Neural cell (in vitro differentiated cells): ENCODE measurements around the gene NR5A1. TPM values are rescaled to one million over a fixed set of nuclear protein-coding genes. Genes with fewer than 3 reads are reported as not detected.

Experiments
- H2AFZ ChIP-seq: fragments of 200-600, 300-800 bp; sonication (generic), shearing (Covaris generic); 2 replicates; pipeline ENCODE4 v1.6.0; 2014; ENCODE audit warnings: low read depth, mild to moderate bottlenecking, antibody characterized with exemption, low read length, moderate library complexity
- H3F3A ChIP-seq: fragments of 200-600 bp; shearing (Covaris generic); 2 replicates; pipeline ENCODE4 v1.6.1; 2016; ENCODE audit warnings: mild to moderate bottlenecking, moderate library complexity, mixed read lengths, antibody characterized with exemption, low read length; ENCODE audit not compliant: insufficient read depth, poor library complexity, severe bottlenecking
- H3K27ac ChIP-seq: fragments of 200-600, 300-800 bp; sonication (generic), shearing (Covaris generic); 2 replicates; pipeline ENCODE4 v1.5.1; 2014; ENCODE audit warnings: mild to moderate bottlenecking, low read length, moderate library complexity
- H3K27me3 ChIP-seq: fragments of 300-800, 200-600 bp; sonication (generic), shearing (Covaris generic); 2 replicates; pipeline ENCODE4 v1.6.0; 2014; ENCODE audit warnings: mild to moderate bottlenecking, low read depth, low read length, moderate library complexity; ENCODE audit not compliant: insufficient read depth
- H3K36me3 ChIP-seq: fragments of 300-800, 200-600 bp; sonication (generic), shearing (Covaris generic); 2 replicates; pipeline ENCODE4 v1.5.1; 2014; ENCODE audit warnings: mild to moderate bottlenecking, antibody characterized with exemption, low read length, moderate library complexity; ENCODE audit not compliant: insufficient read depth
- H3K4me2 ChIP-seq: fragments of 300-800, 200-600 bp; sonication (generic), shearing (Covaris generic); 2 replicates; pipeline ENCODE4 v1.6.0; 2014; ENCODE audit warnings: mild to moderate bottlenecking, low read length
- H3K4me3 ChIP-seq: fragments of 300-800, 200-600 bp; sonication (generic), shearing (Covaris generic); 2 replicates; pipeline ENCODE4 v1.5.1; 2014; ENCODE audit warnings: mild to moderate bottlenecking, low read length, moderate library complexity
- H3K79me2 ChIP-seq: fragments of 200-600 bp; shearing (Covaris generic); replicated peaks from 2 replicates; pipeline ENCODE4 v1.6.0; 2014; ENCODE audit warnings: mild to moderate bottlenecking, low read length, moderate library complexity; ENCODE audit not compliant: insufficient read depth
- H3K9ac ChIP-seq: fragments of 300-800, 200-600 bp; sonication (generic), shearing (Covaris generic); 2 replicates; pipeline ENCODE4 v1.6.1; 2016; ENCODE audit warnings: mild to moderate bottlenecking, low read length, mixed read lengths
- H3K9me2 ChIP-seq: fragments of 200-600 bp; shearing (Covaris generic); 2 replicates; pipeline ENCODE4 v1.6.1; 2016; ENCODE audit warnings: mild to moderate bottlenecking, low read length, mixed read lengths; ENCODE audit not compliant: insufficient read depth
- H3K9me3 ChIP-seq: fragments of 200-600, 300-800 bp; sonication (generic), shearing (Covaris generic); 2 replicates; pipeline ENCODE4 v1.6.1; 2016; ENCODE audit warnings: mild to moderate bottlenecking, mixed run types, low read length, moderate library complexity, mixed read lengths
- H4K20me1 ChIP-seq: fragments of 200-600 bp; shearing (Covaris generic); 2 replicates; pipeline ENCODE4 v1.6.1; 2016; ENCODE audit warnings: mild to moderate bottlenecking, mixed run types; ENCODE audit not compliant: insufficient read depth
- EP300 ChIP-seq: fragments of 450-650 bp; conservative IDR thresholded peaks from 2 replicates; pipeline ENCODE4 v1.6.1; 2014; ENCODE audit warnings: antibody characterized with exemption, mild to moderate bottlenecking, moderate library complexity; ENCODE audit not compliant: poor library complexity, severe bottlenecking
- EZH2 ChIP-seq: fragments of 200-600, 300-800 bp; shearing (Covaris generic), sonication (generic); IDR thresholded peaks from 2 replicates; pipeline ENCODE4 v1.6.1; 2014; ENCODE audit warnings: antibody characterized with exemption, low read length, borderline replicate concordance, mild to moderate bottlenecking; ENCODE audit not compliant: insufficient read depth, poor library complexity, severe bottlenecking
- MXI1 ChIP-seq: fragments of 450-650 bp; conservative IDR thresholded peaks from 2 replicates; pipeline ENCODE4 v1.6.1; 2014; ENCODE audit warnings: antibody characterized with exemption, mild to moderate bottlenecking; ENCODE audit not compliant: poor library complexity, severe bottlenecking
- POLR2AphosphoS5 ChIP-seq: IDR thresholded peaks from 2 replicates; pipeline ENCODE4 v1.6.1; 2012
- RAD21 ChIP-seq: fragments of 450-650 bp; conservative IDR thresholded peaks from 2 replicates; pipeline ENCODE4 v1.6.1; 2014; ENCODE audit warnings: antibody characterized with exemption, mild to moderate bottlenecking, moderate library complexity
- SMC3 ChIP-seq: fragments of 450-650 bp; conservative IDR thresholded peaks from 2 replicates; pipeline ENCODE4 v1.6.1; 2014; ENCODE audit warnings: antibody characterized with exemption, mild to moderate bottlenecking, moderate library complexity; ENCODE audit not compliant: poor library complexity
- TAF1 ChIP-seq: IDR thresholded peaks from 2 replicates; pipeline ENCODE4 v1.6.1; 2012; ENCODE audit warnings: low read depth
- polyA plus RNA-seq: library from polyadenylated mRNA; depleted of rRNA; stranded (reverse); fragments of >200 nt; gene quantifications from 2 replicates; pipeline ENCODE4 v1.2.3, GENCODE V29; 2014
- TF ChIP-seq, protein P1 (sequence below): fragments of 450-650 bp; IDR thresholded peaks from 2 replicates; pipeline ENCODE4 v1.5.1; 2014; ENCODE audit warnings: antibody characterized with exemption, mild to moderate bottlenecking, moderate library complexity; ENCODE audit not compliant: poor library complexity, severe bottlenecking
- TF ChIP-seq, protein P2 (sequence below): IDR thresholded peaks from 2 replicates; pipeline ENCODE4 v1.6.1; 2012; ENCODE audit warnings: borderline replicate concordance

Gene NR5A1
- polyA plus RNA-seq, 1 donor from 2014 or later, result 0.09 TPM

DNA sequence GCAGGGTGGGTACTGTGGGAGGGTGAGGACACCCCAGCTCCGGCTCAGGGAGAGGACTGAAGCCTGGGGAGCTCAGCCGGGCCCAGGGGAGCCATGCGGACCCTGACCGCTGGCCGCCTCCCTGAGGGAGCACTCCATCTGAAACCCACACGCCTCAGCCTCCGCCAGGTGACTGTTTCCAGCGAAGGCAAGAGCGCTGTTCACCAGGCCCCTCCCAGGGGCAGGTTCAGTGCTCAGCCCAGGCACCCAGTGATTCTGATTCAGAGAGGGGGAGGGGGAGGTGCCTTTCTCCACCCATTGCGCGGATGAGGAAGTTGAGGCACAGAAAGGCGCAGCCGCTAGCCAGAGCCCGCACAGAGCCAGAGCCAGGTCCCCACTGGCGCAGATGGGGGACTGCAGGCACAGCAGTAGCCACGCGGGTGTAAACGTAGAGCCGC, 30.0 kb downstream of the NR5A1 start:
- TF ChIP-seq RAD21 (no peak), SMC3 (no peak)
- Histone ChIP-seq H4K20me1 (no peaks in the 10 kb centered on the region), H3K27ac (no peak overlapping the region), H3F3A (no peaks in the 10 kb centered on the region), H3K79me2 (no peaks in the 10 kb centered on the region), H3K9me2 (no peaks in the 10 kb centered on the region), H2AFZ (peak overlapping the region; percentile 45), H3K36me3 (no peaks in the 10 kb centered on the region), H3K9me3 (no peaks in the 10 kb centered on the region), H3K9ac (peak overlapping the region; percentile 24), H3K4me3 (peak overlapping the region; percentile 34), H3K4me2 (no peak overlapping the region), H3K27me3 (no peaks in the 10 kb centered on the region)

DNA sequence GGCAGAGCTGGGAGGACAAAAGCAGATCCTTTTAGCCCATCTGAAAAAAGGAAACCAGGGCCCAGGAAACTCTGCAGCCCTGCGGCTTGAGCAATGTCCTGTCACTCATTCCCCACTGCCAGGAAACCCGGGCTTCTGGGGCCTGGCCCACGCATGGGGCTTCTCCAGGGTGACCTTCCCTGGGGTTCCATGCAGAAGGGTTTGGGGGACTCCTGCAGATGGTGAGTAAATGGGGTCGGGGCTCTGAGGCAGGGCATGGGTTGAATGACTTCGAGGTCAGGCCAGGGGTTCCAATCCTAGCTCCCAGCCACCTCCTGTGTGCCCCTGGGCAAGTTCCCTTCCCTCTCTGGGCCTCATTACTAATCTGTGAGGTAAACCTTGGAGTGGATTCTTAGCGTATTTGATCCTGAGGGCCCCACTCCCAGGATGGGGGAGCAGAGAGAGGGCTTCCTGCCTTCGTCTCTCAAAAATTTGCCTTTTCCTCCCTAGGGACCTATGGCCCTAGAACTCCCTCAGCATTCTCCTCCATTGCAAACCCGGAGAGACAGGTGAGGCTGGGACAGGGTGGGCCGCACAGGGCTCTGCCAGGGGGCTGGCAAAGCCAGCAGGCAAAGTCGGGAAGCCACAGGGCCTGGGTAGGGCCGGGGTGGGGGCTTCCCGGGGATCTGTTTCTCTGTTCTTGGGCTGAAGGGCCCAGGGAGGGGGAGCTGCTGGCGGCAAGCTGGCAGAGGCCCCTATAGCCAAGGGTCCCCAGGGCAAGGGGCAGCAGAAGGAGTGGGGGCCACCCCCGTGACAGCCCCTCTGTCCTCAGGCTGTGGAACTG, 31.1 kb downstream of the NR5A1 start:
- Histone ChIP-seq H3K79me2 (no peaks in the 10 kb centered on the region), H3K36me3 (no peaks in the 10 kb centered on the region), H3K9ac (peak overlapping the region; percentile 34), H4K20me1 (no peaks in the 10 kb centered on the region), H3K27me3 (no peaks in the 10 kb centered on the region), H3K9me2 (no peaks in the 10 kb centered on the region), H3K27ac (no peak overlapping the region), H3K4me3 (no peak overlapping the region), H3K9me3 (no peaks in the 10 kb centered on the region), H3F3A (no peaks in the 10 kb centered on the region), H3K4me2 (no peak overlapping the region), H2AFZ (no peak overlapping the region)
- TF ChIP-seq MXI1 (no peak), POLR2AphosphoS5 (no peak), RAD21 (no peak), SMC3 (no peak), EZH2 (no peak), EP300 (no peak), TAF1 (no peak)
- TF ChIP-seq, protein P1, sequence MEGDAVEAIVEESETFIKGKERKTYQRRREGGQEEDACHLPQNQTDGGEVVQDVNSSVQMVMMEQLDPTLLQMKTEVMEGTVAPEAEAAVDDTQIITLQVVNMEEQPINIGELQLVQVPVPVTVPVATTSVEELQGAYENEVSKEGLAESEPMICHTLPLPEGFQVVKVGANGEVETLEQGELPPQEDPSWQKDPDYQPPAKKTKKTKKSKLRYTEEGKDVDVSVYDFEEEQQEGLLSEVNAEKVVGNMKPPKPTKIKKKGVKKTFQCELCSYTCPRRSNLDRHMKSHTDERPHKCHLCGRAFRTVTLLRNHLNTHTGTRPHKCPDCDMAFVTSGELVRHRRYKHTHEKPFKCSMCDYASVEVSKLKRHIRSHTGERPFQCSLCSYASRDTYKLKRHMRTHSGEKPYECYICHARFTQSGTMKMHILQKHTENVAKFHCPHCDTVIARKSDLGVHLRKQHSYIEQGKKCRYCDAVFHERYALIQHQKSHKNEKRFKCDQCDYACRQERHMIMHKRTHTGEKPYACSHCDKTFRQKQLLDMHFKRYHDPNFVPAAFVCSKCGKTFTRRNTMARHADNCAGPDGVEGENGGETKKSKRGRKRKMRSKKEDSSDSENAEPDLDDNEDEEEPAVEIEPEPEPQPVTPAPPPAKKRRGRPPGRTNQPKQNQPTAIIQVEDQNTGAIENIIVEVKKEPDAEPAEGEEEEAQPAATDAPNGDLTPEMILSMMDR, result no peak
- TF ChIP-seq, protein P2, sequence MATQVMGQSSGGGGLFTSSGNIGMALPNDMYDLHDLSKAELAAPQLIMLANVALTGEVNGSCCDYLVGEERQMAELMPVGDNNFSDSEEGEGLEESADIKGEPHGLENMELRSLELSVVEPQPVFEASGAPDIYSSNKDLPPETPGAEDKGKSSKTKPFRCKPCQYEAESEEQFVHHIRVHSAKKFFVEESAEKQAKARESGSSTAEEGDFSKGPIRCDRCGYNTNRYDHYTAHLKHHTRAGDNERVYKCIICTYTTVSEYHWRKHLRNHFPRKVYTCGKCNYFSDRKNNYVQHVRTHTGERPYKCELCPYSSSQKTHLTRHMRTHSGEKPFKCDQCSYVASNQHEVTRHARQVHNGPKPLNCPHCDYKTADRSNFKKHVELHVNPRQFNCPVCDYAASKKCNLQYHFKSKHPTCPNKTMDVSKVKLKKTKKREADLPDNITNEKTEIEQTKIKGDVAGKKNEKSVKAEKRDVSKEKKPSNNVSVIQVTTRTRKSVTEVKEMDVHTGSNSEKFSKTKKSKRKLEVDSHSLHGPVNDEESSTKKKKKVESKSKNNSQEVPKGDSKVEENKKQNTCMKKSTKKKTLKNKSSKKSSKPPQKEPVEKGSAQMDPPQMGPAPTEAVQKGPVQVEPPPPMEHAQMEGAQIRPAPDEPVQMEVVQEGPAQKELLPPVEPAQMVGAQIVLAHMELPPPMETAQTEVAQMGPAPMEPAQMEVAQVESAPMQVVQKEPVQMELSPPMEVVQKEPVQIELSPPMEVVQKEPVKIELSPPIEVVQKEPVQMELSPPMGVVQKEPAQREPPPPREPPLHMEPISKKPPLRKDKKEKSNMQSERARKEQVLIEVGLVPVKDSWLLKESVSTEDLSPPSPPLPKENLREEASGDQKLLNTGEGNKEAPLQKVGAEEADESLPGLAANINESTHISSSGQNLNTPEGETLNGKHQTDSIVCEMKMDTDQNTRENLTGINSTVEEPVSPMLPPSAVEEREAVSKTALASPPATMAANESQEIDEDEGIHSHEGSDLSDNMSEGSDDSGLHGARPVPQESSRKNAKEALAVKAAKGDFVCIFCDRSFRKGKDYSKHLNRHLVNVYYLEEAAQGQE, result no peak
